GM19395 (cell line): ENCODE results near the gene AP3S1.

Source experiments
- ATAC-seq: cut with Tn5 transposase; IDR thresholded peaks from one replicate; pipeline ENCODE4 v1.9.1; 2021; ENCODE audit warnings: mild to moderate bottlenecking, moderate library complexity; ENCODE audit not compliant: unreplicated experiment

The AP3S1 gene

DNA sequence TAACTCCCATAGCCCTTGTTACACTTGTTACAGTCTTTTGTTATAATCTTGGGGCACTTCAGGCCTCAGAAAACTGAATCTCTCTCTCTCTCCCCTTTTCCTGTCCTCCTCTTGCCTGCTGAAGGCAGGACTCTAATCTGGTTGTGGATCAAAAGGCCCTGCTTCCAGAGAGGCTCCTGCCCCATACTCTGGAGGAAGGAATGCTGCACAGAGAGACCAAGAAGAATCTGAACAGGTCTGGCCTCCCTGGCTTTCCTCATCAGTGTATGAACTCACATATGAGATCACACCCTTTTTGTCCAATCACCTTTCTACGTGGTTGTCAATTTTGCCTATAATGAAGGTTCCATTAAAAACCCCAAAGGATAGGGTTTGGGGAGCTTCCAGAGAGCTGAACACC lies 94.3 kb downstream of the AP3S1 start:
- ATAC-seq, result no peak

DNA sequence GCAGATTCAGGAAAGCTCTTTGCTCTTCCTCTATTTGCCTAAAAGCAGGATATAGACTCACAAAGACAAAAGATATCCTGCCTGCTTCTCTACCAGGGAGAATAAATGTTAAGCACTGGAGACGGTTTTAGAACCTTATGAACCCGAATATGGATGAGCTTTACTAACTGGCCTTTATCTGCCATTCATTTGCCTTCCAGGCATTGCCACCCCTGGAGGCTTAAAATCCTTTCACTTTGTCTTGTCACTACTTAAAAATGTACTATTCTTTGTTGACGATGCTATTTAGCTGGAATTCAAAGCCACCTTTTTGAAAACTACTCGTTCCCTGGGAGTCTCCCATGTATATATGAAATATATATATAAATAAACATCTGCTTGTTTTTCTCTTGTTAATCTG lies 97.3 kb downstream of the AP3S1 start:
- ATAC-seq, result no peak

DNA sequence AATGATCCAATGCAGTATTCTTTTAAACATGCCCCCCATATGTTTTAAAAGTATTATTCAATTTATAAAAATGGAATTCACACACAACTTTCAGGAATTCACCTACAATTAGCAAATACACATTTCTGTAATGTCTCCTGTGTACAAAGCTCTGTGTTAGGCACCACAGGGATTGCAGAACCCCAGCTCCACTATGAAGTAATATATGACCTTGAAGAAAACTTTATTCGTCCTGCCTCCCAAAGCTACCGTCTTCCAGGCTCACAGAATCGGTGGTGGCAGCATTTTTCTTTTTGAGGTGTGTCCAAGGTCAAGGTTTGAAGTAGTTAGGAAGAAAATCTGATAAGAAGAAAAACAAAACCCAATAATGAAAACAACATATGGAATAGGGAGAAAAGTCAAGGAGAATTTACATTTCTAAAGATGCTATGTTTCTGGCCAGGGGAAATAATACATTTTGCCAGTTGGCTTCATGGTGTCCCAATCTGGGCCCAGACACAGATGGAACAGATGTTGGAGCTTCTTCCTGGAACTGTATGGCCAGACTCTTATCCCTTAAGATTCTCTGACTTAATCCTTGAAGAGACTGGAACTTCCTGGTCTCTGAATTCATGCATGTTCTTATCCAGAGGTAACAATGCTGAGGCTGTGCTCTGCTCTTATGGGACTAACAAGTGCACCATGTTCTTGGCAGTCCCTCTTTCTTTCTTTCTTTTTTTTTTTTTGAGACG lies 98.5 kb downstream of the AP3S1 start:
- no peak for ATAC-seq

DNA sequence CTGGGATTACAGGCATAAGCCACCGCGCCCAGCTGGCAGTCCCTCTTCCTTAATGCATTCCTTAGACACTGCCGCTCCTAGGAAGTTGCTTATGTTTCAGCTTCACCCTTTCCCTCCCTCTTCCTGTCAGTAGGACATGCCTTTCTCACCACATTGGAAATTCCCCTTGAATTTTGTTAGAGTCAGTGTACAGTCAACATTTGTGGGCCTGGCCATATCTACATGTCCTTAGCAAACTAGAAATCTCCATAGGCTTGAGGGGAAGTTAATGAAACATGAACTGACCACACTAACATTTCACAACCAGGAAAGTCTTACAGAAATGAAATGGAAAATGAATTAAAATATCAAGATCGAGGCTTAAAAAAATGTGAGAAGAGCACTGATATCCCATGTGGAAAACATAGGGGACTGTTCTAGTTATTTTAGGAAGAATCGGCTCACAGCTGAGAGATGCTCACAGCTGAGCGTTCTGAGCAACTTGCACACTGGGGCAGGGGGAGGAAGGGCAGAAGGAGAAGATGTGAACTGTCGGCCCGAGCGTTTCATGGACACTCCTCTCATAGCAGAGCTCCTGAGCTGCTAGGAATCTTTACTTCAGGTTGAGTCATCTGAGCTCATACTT lies 99.4 kb downstream of the AP3S1 start:
- no peak for ATAC-seq

DNA sequence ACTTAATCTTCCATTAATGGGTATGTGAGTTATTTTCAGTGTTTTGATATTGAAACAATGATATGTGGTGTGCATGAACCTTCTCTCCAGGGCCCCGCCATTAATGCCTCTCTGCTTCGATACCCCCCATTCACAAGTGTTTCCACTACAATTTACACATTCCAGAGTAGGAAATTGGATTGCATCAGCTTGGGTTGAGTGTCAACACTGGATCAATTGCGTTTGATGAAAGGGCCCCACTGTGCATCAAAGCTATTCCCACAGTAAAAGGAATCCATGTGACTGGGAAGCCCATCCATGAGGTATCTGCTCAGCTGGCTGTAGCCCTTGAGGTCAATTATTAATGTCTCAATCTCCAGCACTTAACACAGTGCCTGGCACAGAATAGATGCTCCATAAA lies 102.8 kb downstream of the AP3S1 start:
- no peak for ATAC-seq

DNA sequence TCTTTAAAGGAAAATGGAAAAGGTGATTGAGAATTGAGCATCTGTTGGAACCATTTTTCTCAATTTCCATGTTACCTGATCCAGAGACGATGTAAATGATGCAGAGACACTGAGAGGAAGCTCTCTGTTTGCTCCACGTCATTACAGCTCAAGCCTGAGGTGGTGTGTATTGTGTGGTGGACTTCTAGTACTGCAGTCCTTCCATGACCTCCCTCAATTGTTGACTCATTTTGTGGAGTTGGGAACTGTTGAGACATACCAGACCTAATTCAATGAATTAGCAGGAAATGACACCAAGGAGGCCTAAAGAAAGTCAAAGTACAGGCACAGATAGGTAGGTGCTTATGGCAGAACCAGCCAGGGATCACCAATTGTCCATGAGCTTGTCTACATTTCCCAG lies 104.9 kb downstream of the AP3S1 start:
- ATAC-seq, result no peak

DNA sequence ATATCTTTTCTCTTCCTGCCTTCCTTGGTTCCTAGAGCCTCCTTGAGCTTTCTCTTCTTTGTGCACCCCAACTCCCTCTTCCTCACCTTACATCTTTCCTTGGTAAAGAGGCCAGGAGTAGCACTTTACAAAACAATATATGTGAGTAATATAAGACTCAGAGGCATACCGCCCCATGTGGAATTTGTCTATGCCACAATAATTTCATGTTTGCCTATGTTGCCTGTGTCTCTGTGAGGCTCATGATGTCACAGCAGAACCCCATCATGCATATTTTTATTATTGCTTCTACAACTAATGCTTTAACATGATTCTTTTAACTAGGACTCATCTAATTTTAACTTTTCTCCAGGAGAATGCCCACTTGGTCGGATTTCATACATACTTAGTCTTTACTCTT lies 105.5 kb downstream of the AP3S1 start:
- no peak for ATAC-seq

DNA sequence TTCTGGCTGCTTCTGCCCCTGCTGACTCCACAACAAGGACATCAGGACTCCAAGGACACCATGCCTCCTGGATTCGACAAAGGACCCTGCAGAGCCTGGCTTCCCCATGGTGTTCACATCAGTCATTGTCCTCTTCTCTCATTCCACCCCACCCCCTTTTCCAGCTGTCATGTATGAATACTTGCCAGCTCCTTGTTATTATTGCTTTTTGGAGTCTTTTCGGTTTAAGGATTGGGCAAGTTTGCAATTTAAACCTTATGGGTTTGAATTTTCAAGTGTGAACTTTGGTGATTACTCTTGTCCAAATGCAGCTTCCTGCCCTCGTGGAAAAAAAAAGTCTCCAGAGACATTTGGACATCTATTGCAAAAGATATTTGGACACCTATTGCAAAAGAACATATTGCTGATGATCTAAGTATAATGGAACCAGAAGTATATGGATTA lies 106.4 kb downstream of the AP3S1 start:
- ATAC-seq, result no peak

DNA sequence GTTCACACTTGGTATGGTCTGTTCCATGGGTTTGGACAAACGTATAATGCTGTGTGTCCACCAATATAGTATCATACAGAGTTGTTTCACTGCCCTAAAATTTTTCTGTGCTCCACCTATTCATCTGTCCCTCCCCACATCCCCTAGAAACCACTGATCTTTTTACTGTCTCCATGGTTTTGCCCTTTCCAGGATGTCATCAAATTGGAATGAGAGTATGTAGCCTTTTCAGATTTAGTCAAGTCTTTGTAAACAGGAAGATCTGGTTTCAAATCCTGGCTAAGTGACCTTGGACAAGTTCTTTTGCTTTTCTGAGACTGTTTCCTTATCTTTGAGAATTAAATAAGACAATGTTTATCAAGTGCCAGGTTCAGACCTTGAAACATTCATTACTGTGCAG lies 107.4 kb downstream of the AP3S1 start:
- no peak for ATAC-seq

DNA sequence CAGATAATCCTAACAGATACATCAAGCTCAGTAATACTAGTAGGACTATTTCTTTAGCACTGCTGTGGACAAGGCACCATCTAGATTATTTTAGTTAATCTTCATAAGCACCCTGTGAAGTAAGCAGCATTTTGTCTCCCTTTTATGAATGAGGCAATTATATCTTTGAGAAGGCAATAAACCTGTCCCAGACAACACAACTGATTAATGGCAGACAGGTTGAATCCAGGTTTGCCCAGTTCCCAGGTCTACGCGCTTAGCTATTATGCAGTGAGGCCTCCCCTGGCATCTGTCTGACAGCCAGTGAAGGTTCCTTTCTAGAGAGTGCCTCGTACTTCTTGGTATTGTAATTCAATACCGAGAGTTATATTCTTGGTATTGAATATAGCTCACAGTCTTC lies 110.9 kb downstream of the AP3S1 start:
- no peak for ATAC-seq

DNA sequence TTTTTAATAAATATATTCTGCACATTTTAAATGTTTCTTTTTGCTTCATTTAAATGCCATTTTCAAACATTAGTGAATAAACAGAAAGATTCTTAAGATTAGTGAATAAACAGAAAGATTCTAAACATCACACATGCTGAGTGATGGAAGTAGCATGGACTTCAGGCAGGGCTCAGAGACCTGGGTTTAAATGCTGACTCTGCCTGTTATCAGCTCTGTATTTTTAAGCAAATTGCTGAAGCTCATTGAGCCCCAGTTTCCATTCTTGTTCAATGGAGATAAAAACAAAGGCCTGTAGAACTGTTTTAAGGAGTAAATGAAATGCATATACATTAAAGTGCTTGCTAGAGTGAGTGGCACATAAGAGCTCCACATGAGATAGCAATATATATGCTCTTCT lies 112.4 kb downstream of the AP3S1 start:
- no peak for ATAC-seq

DNA sequence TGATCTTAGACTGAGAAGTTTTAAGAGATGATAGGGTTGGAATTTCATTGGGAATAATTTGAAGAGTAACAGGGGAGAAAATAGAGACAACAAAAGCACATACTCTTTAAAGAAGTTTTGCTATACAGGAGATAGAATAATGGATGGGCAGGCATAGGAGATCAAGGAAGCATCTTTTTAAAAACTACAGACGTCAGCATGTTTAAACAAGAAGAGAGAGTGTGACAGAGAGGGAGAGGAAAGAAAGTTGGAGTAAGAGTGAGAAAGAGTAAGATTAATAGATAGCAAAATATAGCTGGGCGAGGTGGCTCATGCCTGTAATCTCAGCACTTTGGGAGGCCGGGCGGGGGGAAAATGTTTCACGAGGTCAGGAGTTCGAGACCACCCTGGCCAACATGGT lies 115.2 kb downstream of the AP3S1 start:
- ATAC-seq, result no peak

DNA sequence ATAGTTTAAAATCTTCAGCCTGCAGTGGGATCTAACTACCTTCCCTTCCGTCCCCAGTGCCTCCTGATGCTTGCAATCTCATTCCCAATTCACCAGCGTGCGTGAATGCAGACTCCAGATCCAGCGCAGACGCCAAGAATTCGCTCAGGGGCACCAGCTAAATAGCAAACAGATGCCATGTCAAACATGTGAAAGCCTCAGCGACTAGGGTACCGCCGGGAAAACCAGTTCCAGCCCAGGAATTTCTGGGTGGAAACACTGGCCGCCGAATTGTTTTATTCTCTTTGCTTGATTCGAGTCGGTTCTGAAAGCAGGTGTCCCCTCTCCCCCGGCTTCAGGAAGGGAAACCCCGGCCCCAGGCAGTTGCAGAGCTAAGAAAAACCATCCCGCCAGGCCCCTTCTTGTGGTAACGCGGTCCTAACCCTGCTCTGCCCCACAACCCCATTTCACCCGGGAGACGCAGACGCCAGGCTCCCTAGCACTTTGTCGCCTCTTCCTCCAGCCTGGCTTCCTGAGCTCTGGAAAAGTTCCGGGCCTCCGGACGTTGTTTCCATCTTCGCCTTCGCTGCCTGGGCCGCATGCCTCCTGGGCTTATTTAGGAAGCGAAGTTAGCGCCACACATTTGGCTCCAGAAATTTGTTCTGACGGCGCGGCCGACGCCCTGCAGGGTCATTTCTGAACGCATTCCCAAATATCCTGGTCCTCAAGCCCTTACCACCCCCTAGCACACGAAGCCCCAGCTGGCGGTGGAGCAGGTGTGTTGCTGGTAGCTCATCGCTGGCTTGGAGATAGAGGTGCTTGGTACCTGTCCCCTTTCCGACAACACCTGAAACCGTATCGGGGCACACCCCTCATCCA lies 119.9 kb downstream of the AP3S1 start:
- no peak for ATAC-seq

DNA sequence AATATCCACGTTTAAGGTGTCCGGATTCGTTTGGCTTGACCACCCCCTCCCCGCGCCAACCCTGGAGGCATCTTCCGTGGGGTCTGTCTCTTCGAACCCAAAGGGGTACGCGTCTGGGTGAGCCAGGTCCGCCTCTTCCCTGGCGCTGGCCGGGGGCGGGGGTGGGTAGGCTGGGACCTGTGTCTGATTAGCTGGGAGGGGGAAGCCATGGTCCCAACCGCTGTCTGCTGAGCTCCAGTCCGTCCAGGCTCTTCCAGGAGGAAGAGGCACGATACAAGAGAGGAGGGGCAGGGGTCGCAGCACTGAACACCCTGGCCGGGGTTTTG lies 120.5 kb downstream of the AP3S1 start, which contains the start of gene LVRN:
LVRN (plus strand) TSS at position 237 of the 326 bp plus-strand sequence. CDS start 143 bp downstream, outside the sequence.
- ATAC-seq, result no peak

DNA sequence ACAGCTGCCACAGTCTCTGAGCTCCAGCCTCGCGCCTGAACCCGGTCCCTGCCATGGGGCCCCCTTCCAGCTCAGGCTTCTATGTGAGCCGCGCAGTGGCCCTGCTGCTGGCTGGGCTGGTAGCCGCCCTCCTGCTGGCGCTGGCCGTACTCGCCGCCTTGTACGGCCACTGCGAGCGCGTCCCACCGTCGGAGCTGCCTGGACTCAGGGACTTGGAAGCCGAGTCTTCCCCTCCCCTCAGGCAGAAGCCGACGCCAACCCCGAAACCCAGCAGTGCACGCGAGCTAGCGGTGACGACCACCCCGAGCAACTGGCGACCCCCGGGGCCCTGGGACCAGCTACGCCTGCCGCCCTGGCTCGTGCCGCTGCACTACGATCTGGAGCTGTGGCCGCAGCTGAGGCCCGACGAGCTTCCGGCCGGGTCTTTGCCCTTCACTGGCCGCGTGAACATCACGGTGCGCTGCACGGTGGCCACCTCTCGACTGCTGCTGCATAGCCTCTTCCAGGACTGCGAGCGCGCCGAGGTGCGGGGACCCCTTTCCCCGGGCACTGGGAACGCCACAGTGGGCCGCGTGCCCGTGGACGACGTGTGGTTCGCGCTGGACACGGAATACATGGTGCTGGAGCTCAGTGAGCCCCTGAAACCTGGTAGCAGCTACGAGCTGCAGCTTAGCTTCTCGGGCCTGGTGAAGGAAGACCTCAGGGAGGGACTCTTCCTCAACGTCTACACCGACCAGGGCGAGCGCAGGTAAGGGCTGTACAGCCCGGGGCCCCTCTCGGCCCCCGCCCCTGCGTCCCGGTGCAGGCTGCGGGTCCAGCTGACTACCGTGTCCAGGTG lies 121.0 kb downstream of the AP3S1 start:
- ATAC-seq, result peak; percentile 49

DNA sequence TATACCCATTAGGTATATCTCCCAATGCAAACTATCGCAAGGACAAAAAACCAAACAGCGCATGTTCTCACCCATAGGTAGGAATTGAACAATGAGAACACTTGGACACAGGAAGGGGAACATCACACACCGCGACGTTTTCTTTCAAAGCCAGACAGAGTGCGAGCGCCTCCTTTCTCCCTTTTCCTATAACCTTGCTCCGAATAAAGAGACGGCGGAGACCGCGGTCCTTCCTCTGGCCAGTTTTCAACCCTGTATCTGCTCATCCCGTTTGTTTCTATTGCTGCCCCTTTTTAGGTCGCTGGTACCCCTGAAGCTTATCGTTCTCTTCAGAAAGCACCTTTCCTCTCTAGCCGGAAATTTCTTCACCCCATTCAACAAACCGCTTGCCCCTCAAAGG lies 121.8 kb downstream of the AP3S1 start:
- ATAC-seq, result no peak
